Astrocyte (in vitro differentiated cells and primary cell): Measurements from ENCODE around the gene TK2. TPM values are rescaled to one million over a fixed set of nuclear protein-coding genes. Genes with fewer than 3 reads are reported as not detected.

ENCODE experiments used
- DNase-seq: peaks from one replicate; pipeline ENCODE4 v3.0.0-alpha.2; 2010; ENCODE audit warnings: low read depth
- FAIRE-seq: peaks from 2 replicates; lab custom pipeline; 2011; peaks lifted over from hg19 to GRCh38; lab: Jason Lieb, UNC
- H2AFZ ChIP-seq: 2 replicates; pipeline ENCODE4 v1.6.0; 2012; ENCODE audit warnings: low read depth, low read length, inconsistent platforms
- H3K27ac ChIP-seq: 2 replicates; pipeline ENCODE4 v1.5.1; 2011; ENCODE audit warnings: low read depth, low read length, inconsistent platforms
- H3K27me3 ChIP-seq: 2 replicates; pipeline ENCODE4 v1.6.0; 2011; ENCODE audit warnings: low read length, inconsistent platforms; ENCODE audit not compliant: insufficient read depth
- H3K36me3 ChIP-seq: 2 replicates; pipeline ENCODE4 v1.5.1; 2011; ENCODE audit warnings: low read length, inconsistent platforms; ENCODE audit not compliant: insufficient read depth
- H3K4me1 ChIP-seq: 2 replicates; pipeline ENCODE4 v1.5.1; 2011; ENCODE audit warnings: low read length, inconsistent platforms; ENCODE audit not compliant: insufficient read depth
- H3K4me2 ChIP-seq: 2 replicates; pipeline ENCODE4 v1.6.0; 2012; ENCODE audit warnings: low read length, inconsistent platforms
- H3K4me3 ChIP-seq: 2 replicates; pipeline ENCODE4 v1.5.1; 2011; ENCODE audit warnings: low read depth, mild to moderate bottlenecking, low read length, inconsistent platforms; ENCODE audit not compliant: insufficient read depth
- H3K79me2 ChIP-seq: 2 replicates; pipeline ENCODE4 v1.6.0; 2012; ENCODE audit warnings: mild to moderate bottlenecking, low read length, inconsistent platforms; ENCODE audit not compliant: insufficient read depth
- H3K9ac ChIP-seq: 2 replicates; pipeline ENCODE4 v1.6.0; 2012; ENCODE audit warnings: mild to moderate bottlenecking, low read length, inconsistent platforms
- H3K9me3 ChIP-seq: 2 replicates; pipeline ENCODE4 v1.5.1; 2012; ENCODE audit warnings: low read depth, mild to moderate bottlenecking, low read length, inconsistent platforms; ENCODE audit not compliant: insufficient read depth
- H4K20me1 ChIP-seq: 2 replicates; pipeline ENCODE4 v1.6.0; 2012; ENCODE audit warnings: low read length, inconsistent platforms; ENCODE audit not compliant: insufficient read depth
- H3K27ac Mint-ChIP-seq: one replicate; pipeline ENCODE4 v1.8.0; 2021; ENCODE audit warnings: mild to moderate bottlenecking, mixed read lengths; ENCODE audit not compliant: unreplicated experiment
- H3K27me3 Mint-ChIP-seq: one replicate; pipeline ENCODE4 v1.8.0; 2021; ENCODE audit warnings: low read depth, mixed read lengths; ENCODE audit not compliant: unreplicated experiment
- H3K36me3 Mint-ChIP-seq: one replicate; pipeline ENCODE4 v1.8.0; 2021; ENCODE audit warnings: low read depth, mixed read lengths; ENCODE audit not compliant: unreplicated experiment
- H3K4me1 Mint-ChIP-seq: one replicate; pipeline ENCODE4 v1.8.0; 2021; ENCODE audit warnings: low read depth, mixed read lengths; ENCODE audit not compliant: unreplicated experiment
- H3K4me3 Mint-ChIP-seq: one replicate; pipeline ENCODE4 v1.8.0; 2021; ENCODE audit warnings: mild to moderate bottlenecking, moderate library complexity, mixed read lengths; ENCODE audit not compliant: unreplicated experiment
- H3K9me3 Mint-ChIP-seq: one replicate; pipeline ENCODE4 v1.8.0; 2021; ENCODE audit warnings: mild to moderate bottlenecking, mixed read lengths; ENCODE audit not compliant: unreplicated experiment
- CTCF ChIP-seq: IDR thresholded peaks from 2 replicates; pipeline ENCODE4 v1.5.1; 2011; ENCODE audit warnings: low read depth, mild to moderate bottlenecking, inconsistent platforms, low read length, moderate library complexity; ENCODE audit not compliant: insufficient read depth
- EZH2 ChIP-seq: IDR thresholded peaks from 2 replicates; pipeline ENCODE4 v1.6.1; 2012; ENCODE audit warnings: mild to moderate bottlenecking, low read length, inconsistent platforms; ENCODE audit not compliant: insufficient read depth
- total RNA-seq: library from RNA; stranded (reverse); gene quantifications from 2 replicates; pipeline ENCODE4 v1.2.1, GENCODE V29; 2021

The TK2 gene
- total RNA-seq, 1 donor from 2014 or later = 12.4 TPM

- Histone ChIP-seq H2AFZ (no peak overlapping the region), H3K27ac (no peak overlapping the region), H3K4me2 (no peak overlapping the region), H3K36me3 (no peaks in the 10 kb centered on the region), H4K20me1 (no peaks in the 10 kb centered on the region), H3K79me2 (no peaks in the 10 kb centered on the region), H3K4me1 (peaks cover 2% of the 10 kb centered on the region), H3K4me3 (no peak overlapping the region), H3K9ac (no peak overlapping the region), H3K27me3 (no peaks in the 10 kb centered on the region), H3K9me3 (no peaks in the 10 kb centered on the region)
- Mint-ChIP-seq H3K27ac (no peak overlapping the region), H3K36me3 (no peaks in the 10 kb centered on the region), H3K27me3 (peaks cover 27% of the 10 kb centered on the region), H3K9me3 (no peaks in the 10 kb centered on the region), H3K4me1 (no peaks in the 10 kb centered on the region), H3K4me3 (no peak overlapping the region)
- DNase-seq = no peak
- no peak for FAIRE-seq
- TF ChIP-seq EZH2 (no peak), CTCF (no peak)
Measured at GRCh38 chr16:66587881-66588600, 38.1 kb upstream of the TK2 start.

DNA sequence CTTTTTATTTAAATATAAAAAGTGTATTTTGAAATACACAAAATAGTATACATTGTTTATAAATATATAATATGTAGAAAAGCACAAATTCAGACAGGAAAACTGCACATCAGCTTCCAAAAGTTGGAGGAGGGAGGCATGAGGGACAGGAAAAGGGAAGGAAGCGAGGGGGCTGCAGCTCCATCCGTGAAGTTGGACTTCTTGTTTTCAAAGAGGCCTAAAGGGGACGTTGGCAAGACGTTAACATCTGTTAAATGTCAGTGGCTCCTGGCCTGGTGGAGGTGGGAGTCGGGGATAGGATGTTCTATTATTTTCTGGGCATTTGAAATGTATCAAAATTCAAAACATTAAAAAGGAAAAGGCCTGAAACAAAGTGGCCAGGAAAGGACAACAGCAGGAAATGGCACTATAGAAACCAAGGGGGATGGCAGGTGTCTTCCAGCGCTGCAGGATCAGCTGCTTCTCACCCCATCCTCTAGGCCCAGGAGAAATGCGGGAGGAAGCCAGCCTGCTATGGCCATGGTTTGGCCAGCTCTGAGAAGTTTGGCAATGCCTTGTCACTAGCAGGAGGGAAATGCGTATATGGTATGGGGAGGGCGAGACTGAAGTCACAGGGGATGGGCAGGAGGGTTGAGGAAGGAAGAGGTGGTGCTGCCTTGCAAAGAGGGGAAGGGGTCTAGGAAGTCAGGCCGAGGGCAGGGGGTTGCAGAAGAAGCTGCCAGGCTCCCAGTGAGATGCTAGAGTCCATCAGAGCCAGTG, 35.7 kb upstream of the TK2 start:
- Histone ChIP-seq H3K4me2 (no peak overlapping the region), H4K20me1 (no peaks in the 10 kb centered on the region), H3K9me3 (no peaks in the 10 kb centered on the region), H3K79me2 (no peaks in the 10 kb centered on the region), H3K9ac (no peak overlapping the region), H3K36me3 (no peaks in the 10 kb centered on the region), H3K27ac (no peak overlapping the region), H3K27me3 (no peaks in the 10 kb centered on the region), H3K4me3 (no peak overlapping the region), H3K4me1 (peaks cover 14% of the 10 kb centered on the region), H2AFZ (no peak overlapping the region)
- H3K4me3 Mint-ChIP-seq = no peak overlapping the region
- DNase-seq (no peak), FAIRE-seq (no peak)
- no peak overlapping the region for H3K27ac Mint-ChIP-seq
- H3K27me3 Mint-ChIP-seq = peaks cover 17% of the 10 kb centered on the region
- H3K9me3 Mint-ChIP-seq = no peaks in the 10 kb centered on the region
- TF ChIP-seq EZH2 (no peak), CTCF (no peak)
- H3K4me1 Mint-ChIP-seq = peaks cover 12% of the 10 kb centered on the region
- H3K36me3 Mint-ChIP-seq = no peaks in the 10 kb centered on the region
